Measurements from ENCODE around the gene EPS8L2.
"Not testable (repeated sequence)": the region's sequence is repeated elsewhere in the genome, so short reads cannot be mapped to it uniquely, and the experiment has no call there.

Gene EPS8L2

GRCh38 chr11:726278-727220 is 20.5 kb downstream of the EPS8L2 start:
- DNase-seq, result peak; percentile 43 to 54

GRCh38 chr11:727281-727701 is 21.3 kb downstream of the EPS8L2 start:
- DNase-seq, result no peak

GRCh38 chr11:727859-728748 is 22.1 kb downstream of the EPS8L2 start:
- peak; percentile 83 to 85 for DNase-seq

- DNase-seq, result no peak
Measured at GRCh38 chr11:728901-729491, 23.0 kb downstream of the EPS8L2 start.

- DNase-seq, result no peak
Measured at GRCh38 chr11:729492-730074, 23.6 kb downstream of the EPS8L2 start.

GRCh38 chr11:733072-733471 is 27.0 kb downstream of the EPS8L2 start:
- DNase-seq, result no peak

GRCh38 chr11:734541-734940 is 28.5 kb downstream of the EPS8L2 start:
- DNase-seq, result not testable (repeated sequence)

GRCh38 chr11:737366-737765 is 31.3 kb downstream of the EPS8L2 start:
- no peak for DNase-seq

- not testable (repeated sequence) for DNase-seq
Measured at GRCh38 chr11:737899-738298, 31.9 kb downstream of the EPS8L2 start.

GRCh38 chr11:742156-742546 is 36.1 kb downstream of the EPS8L2 start:
- DNase-seq, result no peak

GRCh38 chr11:742571-743201 is 36.7 kb downstream of the EPS8L2 start:
- DNase-seq, result no peak

- DNase-seq, result no peak
Measured at GRCh38 chr11:745428-745827, 39.4 kb downstream of the EPS8L2 start.

GRCh38 chr11:746289-747157 is 40.5 kb downstream of the EPS8L2 start:
- DNase-seq, result peak in 1 of 2 donors; percentile 28

- peak; percentile 87 for DNase-seq
Measured at GRCh38 chr11:747158-748006, 41.4 kb downstream of the EPS8L2 start, which contains the start of gene TALDO1. TSS of gene TALDO1 (plus strand) at chr11:747464. CDS start at chr11:747482, 18 bp downstream.

GRCh38 chr11:748007-748359 is 42.0 kb downstream of the EPS8L2 start:
- no peak for DNase-seq

- no peak for DNase-seq
Measured at GRCh38 chr11:749731-750130, 43.7 kb downstream of the EPS8L2 start.

GRCh38 chr11:760236-760635 is 54.2 kb downstream of the EPS8L2 start:
- DNase-seq, result no peak

- no peak for DNase-seq
Measured at GRCh38 chr11:761526-762108, 55.6 kb downstream of the EPS8L2 start.

- no peak for DNase-seq
Measured at GRCh38 chr11:762421-763072, 56.5 kb downstream of the EPS8L2 start.

All from CD4-positive, alpha-beta T cell treated with Interleukin-1 beta for 1 hour (primary cell).